CD4-positive, alpha-beta T cell treated with Interleukin-12 subunit alpha and Interleukin-12 subunit beta, for 1 hour (primary cell): ENCODE measurements around the gene ACTL6B.
A peak's percentile ranks its signal among the peaks of the same experiment; 100 is the strongest.
"Not testable (repeated sequence)": the region's sequence is repeated elsewhere in the genome, so short reads cannot be mapped to it uniquely, and the experiment has no call there.

ENCODE experiments used
- DNase-seq: peaks from one replicate; pipeline ENCODE4 v3.0.0-alpha.2; 2020

Gene ACTL6B

GRCh38 chr7:100671353-100672327 lies 15.4 kb upstream of the ACTL6B start:
- DNase-seq: no peak

DNA sequence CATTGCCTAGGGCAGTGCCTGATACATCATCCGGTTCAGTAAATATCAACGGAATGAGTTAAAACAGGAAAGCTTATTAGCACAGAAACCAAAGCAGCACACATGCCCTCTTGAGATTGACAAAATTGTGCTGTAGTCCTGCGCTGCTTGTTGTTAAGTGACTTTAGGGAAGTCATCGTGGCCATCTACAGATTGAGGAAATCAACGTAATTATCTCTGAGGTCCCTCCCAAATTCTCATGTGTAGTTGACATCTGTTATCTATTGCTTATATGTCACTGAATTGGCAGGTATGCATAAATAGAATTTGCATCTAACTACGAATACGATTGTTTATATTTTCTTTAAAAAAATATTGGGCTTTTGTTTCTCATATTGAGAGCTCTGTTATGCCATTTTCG lies 13.8 kb upstream of the ACTL6B start:
- no peak for DNase-seq

DNA sequence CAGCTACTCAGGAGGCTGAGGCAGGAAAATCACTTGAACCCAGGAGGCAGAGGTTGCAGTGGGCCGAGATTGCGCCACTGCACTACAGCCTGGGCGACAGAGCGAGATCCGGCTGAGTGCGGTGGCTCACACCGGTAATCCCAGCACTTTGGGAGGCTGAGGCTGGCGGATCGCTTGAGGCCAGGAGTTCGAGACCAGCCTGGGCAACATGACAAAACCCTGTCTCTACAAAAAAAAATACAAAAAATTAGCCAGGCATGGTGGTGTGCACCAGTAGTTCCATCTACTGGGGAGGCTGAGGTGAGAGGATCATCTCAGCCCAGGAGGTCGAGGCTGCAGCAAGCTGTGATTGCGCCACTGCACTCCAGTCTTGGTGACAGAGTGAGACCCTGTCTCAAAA lies 12.9 kb upstream of the ACTL6B start:
- not testable (repeated sequence) for DNase-seq

GRCh38 chr7:100668069-100668449 lies 11.8 kb upstream of the ACTL6B start:
- no peak for DNase-seq

- no peak for DNase-seq
These were observed 11.3 kb upstream of the ACTL6B start for GRCh38 chr7:100667331-100668068.

- no peak for DNase-seq
These were observed 9.0 kb upstream of the ACTL6B start for GRCh38 chr7:100665168-100665726.

- not testable (repeated sequence) for DNase-seq
These were observed 6.0 kb upstream of the ACTL6B start for GRCh38 chr7:100662194-100662776.

DNA sequence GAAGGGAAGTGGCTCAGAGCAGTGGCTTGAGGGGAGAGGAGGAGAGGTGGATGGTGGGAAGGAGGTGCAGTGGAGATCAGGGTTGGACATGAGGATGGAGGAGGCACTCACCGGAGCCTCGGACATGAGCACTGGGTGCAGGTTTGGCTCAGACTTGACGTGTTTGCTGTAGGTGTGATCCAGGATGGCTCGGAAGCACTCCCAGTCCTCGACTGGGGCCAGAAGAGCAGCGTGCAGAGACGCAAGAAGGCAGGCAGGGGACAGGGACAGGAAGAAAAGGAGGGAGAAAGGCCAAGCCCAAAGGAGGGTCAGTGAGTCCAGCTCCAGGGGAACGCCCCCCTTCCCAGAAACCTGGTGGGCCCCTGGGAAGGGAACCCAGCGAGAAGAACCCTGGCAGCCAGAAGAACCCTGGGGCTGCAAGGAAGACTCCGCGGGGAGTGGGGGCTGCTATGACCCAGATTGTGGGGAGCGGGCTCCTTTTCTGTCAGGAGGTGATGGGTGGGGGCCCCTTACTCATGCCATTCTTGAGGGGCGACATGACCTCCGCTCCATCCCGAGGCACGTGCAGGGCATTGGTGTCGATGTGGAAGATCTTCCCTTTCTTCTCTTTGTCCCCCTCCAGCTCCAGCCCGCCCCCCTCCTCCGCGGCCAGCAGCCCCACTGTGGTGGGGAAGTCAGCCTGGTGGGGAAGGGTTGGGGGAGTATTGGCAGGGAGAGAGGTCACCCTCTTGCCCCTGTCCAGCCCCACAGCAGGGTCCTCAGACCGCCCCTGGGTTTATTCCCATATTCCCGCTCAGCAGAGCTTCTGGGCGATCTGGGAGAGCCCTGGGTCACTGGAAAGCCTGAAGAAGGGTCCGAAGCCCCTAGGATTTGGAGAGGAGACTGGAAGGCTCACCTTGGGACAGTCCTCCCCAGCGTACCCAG lies 1.1 kb downstream of the ACTL6B start:
- no peak for DNase-seq

- no peak for DNase-seq
These were observed 6.3 kb downstream of the ACTL6B start for GRCh38 chr7:100649826-100650565.

DNA sequence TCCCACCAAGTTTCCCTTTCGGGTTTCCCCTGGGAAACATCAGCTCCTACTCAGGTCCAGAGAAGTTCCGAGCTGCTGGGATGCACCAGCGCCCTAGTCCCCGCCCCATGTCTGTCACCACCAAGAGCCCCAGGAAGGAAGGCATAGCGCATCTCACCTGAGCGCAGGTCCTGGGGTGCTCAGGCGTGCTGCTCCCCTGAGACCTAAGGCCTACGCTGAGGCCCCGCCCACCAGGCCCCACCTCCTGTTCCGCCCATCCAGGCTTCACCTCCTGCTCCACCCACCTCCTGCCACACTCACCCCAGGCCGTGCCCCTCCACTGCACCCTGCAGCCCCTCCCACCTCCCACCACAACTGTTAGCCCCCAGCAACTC lies 13.7 kb downstream of the ACTL6B start:
- peak; percentile 33 for DNase-seq

DNA sequence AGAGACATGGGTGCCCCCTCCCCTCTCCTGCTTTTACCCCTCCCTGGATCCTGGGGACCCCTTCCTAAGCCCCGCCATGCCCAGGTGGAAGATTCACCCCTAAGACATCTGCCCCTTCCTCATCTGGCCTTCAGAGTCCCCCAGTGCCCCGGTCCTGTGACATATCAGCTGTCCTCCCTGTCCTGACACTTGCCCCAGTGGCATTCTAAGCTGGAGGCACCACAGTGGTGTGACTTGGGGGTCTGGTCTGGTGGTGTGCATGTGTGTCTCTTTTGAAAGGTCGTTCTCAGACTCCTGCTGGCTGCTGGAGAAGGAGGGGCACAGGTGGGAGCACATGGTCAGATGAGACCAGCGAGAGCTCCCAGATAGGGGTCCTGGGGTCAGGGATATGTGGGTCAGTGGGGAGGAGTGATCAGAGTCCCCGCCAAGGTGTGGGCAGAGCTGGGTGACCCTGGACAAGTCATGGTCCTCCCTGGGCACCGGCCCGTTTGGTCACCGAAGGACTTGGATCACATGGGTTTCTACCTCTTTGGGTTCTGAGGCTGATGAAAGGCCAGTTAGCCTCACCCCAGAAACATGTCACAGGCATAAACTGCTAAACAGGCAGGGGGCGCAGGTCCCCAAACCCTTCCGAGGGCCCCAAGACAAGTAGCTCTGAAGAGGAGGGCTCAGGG lies 14.3 kb downstream of the ACTL6B start:
- no peak for DNase-seq

GRCh38 chr7:100641463-100641859 lies 14.8 kb downstream of the ACTL6B start, which contains the start of gene TFR2:
TFR2 (minus strand) TSS chr7:100641552; CDS start chr7:100641509, 43 bp downstream.
- DNase-seq: no peak

DNA sequence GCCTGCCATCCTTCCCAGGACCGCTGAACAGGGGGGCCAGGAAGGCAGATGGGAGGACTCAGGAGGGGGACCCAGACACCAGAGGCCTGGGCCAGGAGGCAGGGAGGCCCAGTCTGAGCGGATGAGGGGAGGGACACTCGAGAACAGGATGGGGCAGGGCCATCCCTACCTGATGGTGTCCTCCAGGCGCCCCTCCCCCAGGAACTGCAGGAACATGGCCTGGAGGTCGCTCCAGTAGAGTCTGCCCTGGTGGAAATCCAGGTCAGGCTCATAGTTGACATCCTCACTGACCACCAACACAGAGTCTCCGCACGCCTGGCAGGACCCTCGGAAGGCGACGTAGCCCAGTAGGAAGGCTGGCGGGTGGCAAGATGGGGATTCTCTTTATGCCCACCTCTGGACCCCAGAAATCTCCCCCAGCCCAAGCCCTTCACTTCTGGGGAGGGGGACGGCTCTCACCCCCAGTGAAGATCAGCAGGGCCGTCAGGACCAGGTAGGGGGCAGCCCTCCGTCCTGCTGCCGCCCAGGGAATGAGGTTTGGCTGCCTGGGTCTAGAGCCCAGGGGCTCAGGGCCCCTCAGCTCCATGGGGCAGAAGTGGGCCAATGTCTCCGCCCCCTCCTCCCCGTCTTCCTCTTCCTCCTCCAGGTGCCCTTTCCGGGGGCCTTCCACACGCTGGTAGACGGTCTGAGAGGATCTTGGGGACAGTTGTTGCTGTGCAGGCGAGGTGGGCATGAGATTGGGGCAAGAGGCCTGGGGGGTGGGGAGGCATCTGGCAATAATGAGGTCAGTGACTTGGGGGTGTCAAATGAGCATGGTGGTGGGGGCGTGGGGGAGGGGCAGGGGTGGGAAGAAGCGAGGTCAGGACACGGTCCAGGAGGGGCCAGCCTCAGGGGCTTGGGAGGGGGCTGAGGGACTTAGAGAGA lies 15.5 kb downstream of the ACTL6B start:
- DNase-seq: no peak

DNA sequence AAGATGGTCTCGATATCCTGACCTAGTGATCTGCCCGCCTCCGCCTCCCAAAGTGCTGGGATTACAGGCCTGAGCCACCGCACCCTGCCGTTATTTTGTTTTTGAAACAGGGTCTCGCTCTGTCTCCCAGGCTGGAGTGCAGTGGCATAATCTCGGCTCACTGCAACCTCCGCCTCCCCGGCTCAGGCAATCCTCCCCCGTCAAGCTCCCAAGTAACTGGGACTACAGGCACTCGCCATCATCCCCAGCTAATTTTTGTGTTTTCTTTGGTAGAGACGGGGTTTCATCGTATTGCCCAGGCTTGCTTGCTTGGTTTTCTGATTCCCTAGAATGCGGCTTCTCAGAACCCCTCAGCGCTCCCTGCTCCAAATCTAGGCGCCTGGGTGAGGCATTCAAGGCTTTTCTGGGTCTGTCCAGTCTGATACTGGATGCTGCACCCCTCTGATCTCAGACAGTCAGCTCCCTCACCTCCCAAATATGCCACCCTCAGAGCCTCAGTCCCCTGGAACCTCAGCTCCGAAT lies 16.2 kb downstream of the ACTL6B start:
- no peak for DNase-seq

- peak; percentile 64 for DNase-seq
These were observed 23.1 kb downstream of the ACTL6B start for GRCh38 chr7:100632951-100633717.

DNA sequence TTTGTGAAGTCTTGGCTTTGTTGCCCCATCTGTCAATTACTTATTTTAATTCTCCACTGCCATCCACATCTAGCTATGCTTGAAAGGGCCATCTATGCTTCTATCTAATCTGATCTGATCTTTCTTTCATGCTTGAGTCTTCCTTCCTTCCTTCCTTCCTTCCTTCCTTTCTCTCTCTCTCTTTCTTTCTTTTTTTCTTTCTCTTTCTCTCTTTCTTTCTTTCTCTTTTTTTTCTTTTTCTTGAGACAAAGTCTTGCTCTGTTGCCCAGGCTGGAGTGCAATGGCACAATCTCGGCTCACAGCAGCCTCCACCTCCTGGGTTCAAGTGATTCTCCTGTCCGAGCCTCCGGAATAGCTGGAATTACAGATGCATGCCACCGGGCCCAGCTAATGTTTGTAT lies 26.2 kb downstream of the ACTL6B start:
- DNase-seq: no peak

DNA sequence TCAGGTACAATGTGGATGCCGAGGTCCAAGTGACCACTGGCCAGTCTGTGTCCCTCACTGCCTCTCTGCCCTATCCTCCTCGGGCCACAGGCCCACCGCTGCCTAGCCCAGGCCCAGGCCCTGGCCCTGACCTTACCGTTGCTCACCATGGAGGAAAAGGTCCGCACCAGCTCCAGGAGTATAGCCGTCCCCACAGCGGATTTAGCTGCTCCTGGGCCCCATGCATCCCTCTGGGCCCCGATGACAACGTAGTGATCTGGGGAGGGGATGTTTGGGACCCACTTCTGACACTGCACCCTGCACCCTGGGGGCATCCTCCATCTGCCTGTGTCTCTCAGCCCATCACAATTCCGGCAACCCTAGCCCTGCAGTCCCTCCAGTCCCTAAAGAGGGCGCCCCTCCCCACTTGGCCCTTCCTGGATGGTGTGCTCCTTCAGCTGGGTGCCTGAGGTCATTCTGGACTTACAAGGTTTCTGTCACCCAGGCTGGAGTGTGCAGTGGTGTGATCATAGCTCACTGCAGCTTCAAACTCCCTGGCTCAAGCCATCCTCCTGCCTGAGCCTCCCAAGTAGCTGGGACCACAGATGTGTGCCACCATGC lies 27.0 kb downstream of the ACTL6B start:
- peak; percentile 30 for DNase-seq

DNA sequence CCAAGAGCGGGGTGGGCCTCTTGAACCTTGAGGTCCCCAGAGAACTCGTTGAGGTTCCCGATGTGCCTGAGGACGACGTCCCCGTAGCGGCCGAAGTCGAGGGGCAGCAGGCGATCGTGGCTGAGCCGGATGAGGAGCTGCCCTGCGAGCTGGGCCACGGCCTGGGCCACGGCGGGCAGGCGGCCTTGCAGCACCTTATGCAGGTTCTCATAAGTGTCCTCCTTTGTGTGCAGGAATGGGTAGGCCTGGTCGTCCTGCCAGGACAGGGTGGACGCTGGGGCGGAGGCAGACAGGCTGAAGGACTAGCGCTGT lies 29.1 kb downstream of the ACTL6B start:
- DNase-seq: no peak
